A673 (cell line): ENCODE results near the gene PLXNA3. TPM values are rescaled to one million over a fixed set of nuclear protein-coding genes. Genes with fewer than 3 reads are reported as not detected.

Experiments used
- BruUV-seq: library from RNA; stranded (reverse); fragments of 400-500 nt; replicated peaks from 2 replicates; lab custom pipeline; 2021; lab: Mats Ljungman, UMichigan
- CTCF ChIA-PET: fragments of 300-600 bp; sonication (Branson Sonifier 250); formaldehyde crosslinking; loops from one replicate; lab custom pipeline; 2022; ENCODE audit warnings: antibody characterized with exemption; lab: Charles Lee
- POLR2A ChIA-PET: fragments of 300-600 bp; sonication (Branson Sonifier 250); formaldehyde crosslinking; loops from one replicate; lab custom pipeline; 2022; ENCODE audit warnings: antibody characterized with exemption; ENCODE audit not compliant: low non-redundant PET; lab: Charles Lee
- DNase-seq: peaks from one replicate; pipeline ENCODE4 v3.0.0-alpha.2; 2015; ENCODE audit warnings: low spot score
- H3K27ac ChIP-seq: fragments of 200-600 bp; sonication (generic); 2 replicates; pipeline ENCODE4 v1.5.1; 2016; ENCODE audit warnings: mixed run types, low read depth, mild to moderate bottlenecking, mixed read lengths, antibody characterized with exemption, low read length; ENCODE audit not compliant: poor library complexity, severe bottlenecking
- H3K27me3 ChIP-seq: fragments of 200-600 bp; sonication (generic); replicated peaks from 2 replicates; pipeline ENCODE4 v1.6.1; 2017; ENCODE audit warnings: mixed run types, low read depth, mild to moderate bottlenecking, mixed read lengths, antibody characterized with exemption, low read length; ENCODE audit not compliant: insufficient read depth, poor library complexity
- H3K36me3 ChIP-seq: fragments of 200-600 bp; sonication (generic); 2 replicates; pipeline ENCODE4 v1.6.1; 2016; ENCODE audit warnings: mixed run types, mild to moderate bottlenecking, mixed read lengths, antibody characterized with exemption, low read length; ENCODE audit not compliant: insufficient read depth, poor library complexity, severe bottlenecking
- H3K4me1 ChIP-seq: fragments of 200-600 bp; sonication (generic); 2 replicates; pipeline ENCODE4 v1.6.1; 2017; ENCODE audit warnings: mixed run types, mild to moderate bottlenecking, mixed read lengths, antibody characterized with exemption, low read length; ENCODE audit not compliant: insufficient read depth, poor library complexity, severe bottlenecking
- H3K4me3 ChIP-seq: fragments of 200-600 bp; sonication (generic); 2 replicates; pipeline ENCODE4 v1.5.1; 2016; ENCODE audit warnings: low read depth, mixed run types, mild to moderate bottlenecking, mixed read lengths, low read length; ENCODE audit not compliant: poor library complexity, severe bottlenecking
- H3K9me3 ChIP-seq: fragments of 200-600 bp; sonication (generic); 2 replicates; pipeline ENCODE4 v1.6.1; 2016; ENCODE audit warnings: mixed run types, low read depth, mild to moderate bottlenecking, mixed read lengths, antibody characterized with exemption, low read length; ENCODE audit not compliant: poor library complexity, severe bottlenecking
- CTCF ChIP-seq: fragments of 300-800, 200-600 bp; sonication (generic); conservative IDR thresholded peaks from 2 replicates; pipeline ENCODE4 v1.5.1; 2017; ENCODE audit warnings: low read depth, mild to moderate bottlenecking, antibody characterized with exemption, low read length, moderate library complexity, mixed read lengths
- EZH2 ChIP-seq: fragments of 200-600 bp; sonication (generic); IDR thresholded peaks from 2 replicates; pipeline ENCODE4 v1.6.1; 2017; ENCODE audit warnings: borderline replicate concordance, low read depth, mild to moderate bottlenecking, mixed read lengths, antibody characterized with exemption, low read length; ENCODE audit not compliant: poor library complexity, severe bottlenecking
- intact Hi-C: fragments of 100-400 bp; cut with micrococcal nuclease; formaldehyde crosslinking; loops from one replicate; pipeline ENCODE4 v1.10.0; 2022; ENCODE audit not compliant: unreplicated experiment
- total RNA-seq: library from RNA; stranded (reverse); gene quantifications from 2 replicates; pipeline ENCODE4 v1.2.3, GENCODE V29; 2021

Gene PLXNA3
- total RNA-seq, 1 experiment from 2014 or later, result 54.6 TPM

DNA sequence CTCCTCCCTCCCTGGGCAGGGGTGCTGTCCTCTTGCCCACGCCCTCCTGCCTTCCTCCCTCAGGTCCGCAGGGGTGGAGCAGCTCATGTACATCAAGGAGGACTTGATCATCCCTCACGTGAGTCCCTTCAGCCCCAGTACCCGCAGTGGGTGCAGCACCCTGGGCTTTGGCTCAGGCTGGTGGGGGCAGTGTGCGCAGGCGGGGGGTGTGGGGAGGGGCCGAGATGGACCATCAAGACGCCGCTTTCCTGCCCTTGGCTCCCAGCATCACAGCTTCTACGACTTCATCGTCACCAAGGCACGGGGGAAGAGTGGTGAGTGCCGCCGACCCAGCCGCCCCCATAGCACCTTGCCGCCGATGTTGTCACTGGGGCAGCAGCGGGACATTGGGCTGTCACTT lies 8.5 kb upstream of the PLXNA3 start:
- Histone ChIP-seq H3K9me3 (no peaks in the 10 kb centered on the region), H3K4me1 (peaks cover 6% of the 10 kb centered on the region), H3K4me3 (no peak overlapping the region), H3K27me3 (no peaks in the 10 kb centered on the region), H3K36me3 (peaks cover 4% of the 10 kb centered on the region), H3K27ac (no peak overlapping the region)
- CTCF ChIA-PET, result no interaction called here
- no peak for DNase-seq
- intact Hi-C loops, result no loop called here
- no TSS peak for BruUV-seq
- TF ChIP-seq CTCF (no peak), EZH2 (no peak)
- POLR2A ChIA-PET, result no interaction called here

DNA sequence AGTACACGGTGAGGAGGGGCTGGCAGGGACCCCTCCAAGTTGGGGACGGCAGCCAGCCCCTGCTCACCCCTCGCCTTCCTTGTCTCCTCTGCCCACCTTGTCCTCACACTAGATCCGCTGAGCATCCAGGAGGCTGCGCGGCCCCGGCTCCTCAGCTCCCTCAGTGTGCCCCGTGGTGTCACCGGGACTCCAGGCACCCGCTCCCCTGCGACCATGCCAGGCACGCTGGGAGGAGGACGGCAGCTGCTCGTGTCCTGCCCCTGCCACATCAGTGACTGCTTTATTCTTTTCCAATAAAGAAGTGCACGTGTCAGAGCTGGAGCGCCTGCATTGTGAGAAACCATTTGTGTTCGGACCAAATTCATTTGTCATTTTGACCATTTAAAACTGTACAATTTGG lies 7.8 kb upstream of the PLXNA3 start:
- ChIA-PET POLR2A (no interaction called here), CTCF (no interaction called here)
- Histone ChIP-seq H3K36me3 (peaks cover 4% of the 10 kb centered on the region), H3K9me3 (no peaks in the 10 kb centered on the region), H3K4me1 (no peaks in the 10 kb centered on the region), H3K4me3 (no peak overlapping the region), H3K27ac (no peak overlapping the region), H3K27me3 (no peaks in the 10 kb centered on the region)
- no peak for TF ChIP-seq EZH2
- TF ChIP-seq CTCF, result no peak
- BruUV-seq, result no TSS peak
- DNase-seq, result no peak
- intact Hi-C loops, result no loop called here

GRCh38 chrX:154452823-154453222 lies 5.3 kb upstream of the PLXNA3 start:
- CTCF ChIA-PET, result no interaction called here
- no TSS peak for BruUV-seq
- POLR2A ChIA-PET, result no interaction called here

More at GRCh38 chrX:154452823-154453222, 5.3 kb upstream of the PLXNA3 start:
- no peak for DNase-seq
- TF ChIP-seq CTCF, result no peak
- no peak for TF ChIP-seq EZH2
- H3K27ac ChIP-seq, result no peak overlapping the region
- no peaks in the 10 kb centered on the region for H3K4me1 ChIP-seq
- intact Hi-C loops, result no loop called here
- peaks cover 4% of the 10 kb centered on the region for H3K36me3 ChIP-seq
- H3K4me3 ChIP-seq, result no peak overlapping the region
- H3K27me3 ChIP-seq, result no peaks in the 10 kb centered on the region
- H3K9me3 ChIP-seq, result no peaks in the 10 kb centered on the region
